Karpas-422 (cell line): ENCODE measurements around the gene CYP39A1. TPM values are rescaled to one million over a fixed set of nuclear protein-coding genes. Genes with fewer than 3 reads are reported as not detected.

Source experiments
- DNase-seq: peaks from one replicate; pipeline ENCODE4 v3.0.0-alpha.2; 2015
- H2AFZ ChIP-seq: fragments of 200-600 bp; sonication (generic); 2 replicates; pipeline ENCODE4 v1.6.1; 2014; ENCODE audit warnings: antibody characterized with exemption, low read length, mixed read lengths
- H3K27ac ChIP-seq: fragments of 200-600 bp; sonication (generic); 2 replicates; pipeline ENCODE4 v1.5.1; 2014; ENCODE audit warnings: mild to moderate bottlenecking, low read length, moderate library complexity
- H3K27me3 ChIP-seq: fragments of 200-600 bp; sonication (generic); 2 replicates; pipeline ENCODE4 v1.6.1; 2014; ENCODE audit warnings: low read length, mixed read lengths
- H3K36me3 ChIP-seq: fragments of 200-600 bp; sonication (generic); 2 replicates; pipeline ENCODE4 v1.6.1; 2014; ENCODE audit warnings: low read length, mixed read lengths; ENCODE audit not compliant: insufficient read depth
- H3K4me1 ChIP-seq: fragments of 200-600 bp; sonication (generic); 2 replicates; pipeline ENCODE4 v1.6.1; 2014; ENCODE audit warnings: mild to moderate bottlenecking, low read length, mixed read lengths
- H3K4me2 ChIP-seq: fragments of 200-600 bp; sonication (generic); 2 replicates; pipeline ENCODE4 v1.6.1; 2014; ENCODE audit warnings: low read length, low read depth, mild to moderate bottlenecking; ENCODE audit not compliant: poor library complexity, severe bottlenecking
- H3K4me3 ChIP-seq: fragments of 200-600 bp; sonication (generic); 2 replicates; pipeline ENCODE4 v1.5.1; 2014; ENCODE audit warnings: mild to moderate bottlenecking, antibody characterized with exemption, low read length, mixed read lengths
- H3K79me2 ChIP-seq: fragments of 200-600 bp; sonication (generic); 2 replicates; pipeline ENCODE4 v1.6.1; 2014; ENCODE audit warnings: mild to moderate bottlenecking, low read length, mixed read lengths
- H3K9ac ChIP-seq: fragments of 200-600 bp; sonication (generic); 2 replicates; pipeline ENCODE4 v1.6.0; 2014; ENCODE audit warnings: low read length
- H3K9me2 ChIP-seq: fragments of 200-600 bp; sonication (generic), shearing (Covaris generic); replicated peaks from 2 replicates; pipeline ENCODE4 v1.6.0; 2014; ENCODE audit warnings: mild to moderate bottlenecking, low read length, moderate library complexity; ENCODE audit not compliant: insufficient read depth
- H3K9me3 ChIP-seq: fragments of 300-700, 200-600 bp; sonication (generic); 2 replicates; pipeline ENCODE4 v1.6.1; 2014; ENCODE audit warnings: low read length, mixed read lengths
- H4K20me1 ChIP-seq: fragments of 200-600 bp; sonication (generic); 2 replicates; pipeline ENCODE4 v1.6.1; 2014; ENCODE audit warnings: mild to moderate bottlenecking, antibody characterized with exemption, low read length, low read depth; ENCODE audit not compliant: insufficient read depth
- total RNA-seq: library from RNA; depleted of rRNA; stranded (reverse); fragments of >200 nt; shearing (Covaris generic); gene quantifications from 2 replicates; pipeline ENCODE4 v1.2.3, GENCODE V29; 2014; ENCODE audit warnings: low replicate concordance; rRNA removed

Gene CYP39A1
- total RNA-seq, result 8.2 and 15.4 TPM in 2 replicates

DNA sequence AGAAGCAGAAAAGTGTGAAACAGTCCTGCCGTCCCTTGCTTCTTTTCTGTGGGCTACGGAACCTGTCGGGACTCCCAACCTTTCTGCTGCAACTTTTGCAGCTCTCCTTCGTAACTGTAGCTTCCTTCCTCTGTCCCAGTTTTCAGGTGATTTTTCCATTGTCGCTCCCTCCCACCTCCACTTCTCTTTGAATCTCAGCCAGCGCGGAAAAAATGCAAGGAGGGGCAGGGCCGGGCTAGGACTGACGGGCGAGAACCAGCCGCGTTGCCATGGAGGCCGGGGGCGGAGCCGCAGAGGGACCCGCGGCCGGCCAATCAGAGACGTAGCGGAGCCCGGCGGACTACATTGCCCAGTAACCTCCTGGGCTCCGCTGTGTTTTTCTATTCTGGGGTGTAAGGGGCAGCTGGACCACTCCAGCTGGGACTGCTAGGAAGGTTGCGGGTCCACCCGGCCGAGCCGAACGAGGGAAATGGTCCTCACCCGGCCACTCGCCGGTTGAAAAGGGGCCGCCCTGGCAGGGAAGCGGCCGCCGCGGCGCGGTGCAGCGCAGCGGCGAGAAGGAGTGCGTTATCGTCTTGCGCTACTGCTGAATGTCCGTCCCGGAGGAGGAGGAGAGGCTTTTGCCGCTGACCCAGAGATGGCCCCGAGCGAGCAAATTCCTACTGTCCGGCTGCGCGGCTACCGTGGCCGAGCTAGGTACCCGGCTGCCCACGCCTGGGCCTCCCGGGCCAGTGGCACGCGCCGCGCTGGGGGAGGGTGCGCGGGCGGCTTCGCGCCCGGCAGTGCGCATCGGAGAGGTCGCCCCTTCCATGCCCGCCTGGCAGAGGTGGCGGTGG is at the start of gene CYP39A1, which contains the start of gene SLC25A27:
TSS of gene CYP39A1 (minus strand) at position 216 of the 836 bp plus-strand sequence. CDS start 236 bp downstream, outside the sequence.
TSS of gene SLC25A27 (plus strand) at position 373 of the 836 bp plus-strand sequence. CDS start at position 591, 218 bp downstream.
- peak within 1 kb of the TSS; percentile 81 for H3K9ac ChIP-seq
- H3K4me2 ChIP-seq, result peak within 1 kb of the TSS; percentile 96
- no peaks in the 10 kb centered on the region for H3K9me3 ChIP-seq
- H3K4me3 ChIP-seq, result peak within 1 kb of the TSS; percentile 82
- peak within 1 kb of the TSS; percentile 98 for H3K27ac ChIP-seq
- H3K79me2 ChIP-seq, result peaks cover 79% of the 10 kb centered on the region
- peaks cover 35% of the 10 kb centered on the region for H3K36me3 ChIP-seq
- H3K4me1 ChIP-seq, result peaks cover 45% of the 10 kb centered on the region
- H4K20me1 ChIP-seq, result no peaks in the 10 kb centered on the region
- H2AFZ ChIP-seq, result peak within 1 kb of the TSS; percentile 74
- peak; percentile 97 for DNase-seq
- no peaks in the 10 kb centered on the region for H3K9me2 ChIP-seq
- H3K27me3 ChIP-seq, result no peaks in the 10 kb centered on the region

DNA sequence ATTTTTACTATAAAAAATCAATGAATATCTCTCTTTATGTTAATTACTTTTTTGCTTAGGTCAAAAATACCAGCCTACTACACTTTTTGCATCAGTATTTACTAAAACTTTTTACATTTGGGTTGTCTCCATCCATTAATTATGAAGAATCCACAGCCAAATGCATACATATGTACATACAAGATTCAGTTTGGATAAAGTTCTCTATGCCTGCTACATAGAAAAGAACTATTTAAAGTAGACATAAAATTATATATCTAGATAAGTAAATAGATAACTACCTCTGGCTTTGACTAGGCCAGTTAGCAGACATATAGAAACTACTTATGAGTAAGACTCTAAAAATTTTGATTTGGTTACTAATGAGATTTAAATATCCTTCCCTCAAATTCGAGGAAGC is 47.4 kb upstream of the CYP39A1 start:
- H3K4me2 ChIP-seq, result no peak overlapping the region
- H3K9me3 ChIP-seq, result no peaks in the 10 kb centered on the region
- peaks cover 12% of the 10 kb centered on the region; the same call in 1 of the 2 replicates for H3K36me3 ChIP-seq
- no peak overlapping the region for H3K9ac ChIP-seq
- H3K4me1 ChIP-seq, result no peaks in the 10 kb centered on the region; the same call in 1 of the 2 replicates
- no peaks in the 10 kb centered on the region for H3K27me3 ChIP-seq
- H3K4me3 ChIP-seq, result no peak overlapping the region
- no peak overlapping the region for H2AFZ ChIP-seq
- H3K9me2 ChIP-seq, result no peaks in the 10 kb centered on the region
- no peaks in the 10 kb centered on the region for H3K79me2 ChIP-seq
- H4K20me1 ChIP-seq, result no peaks in the 10 kb centered on the region
- H3K27ac ChIP-seq, result no peak overlapping the region
- DNase-seq, result no peak

- H3K79me2 ChIP-seq, result no peaks in the 10 kb centered on the region
Measured at GRCh38 chr6:46690911-46691451, 38.4 kb upstream of the CYP39A1 start.

GRCh38 chr6:46690141-46690755 is 37.6 kb upstream of the CYP39A1 start:
- Histone ChIP-seq H3K79me2 (no peaks in the 10 kb centered on the region), H3K9ac (no peak overlapping the region), H3K4me2 (no peak overlapping the region), H3K4me1 (peaks cover 13% of the 10 kb centered on the region), H3K27me3 (no peaks in the 10 kb centered on the region), H4K20me1 (no peaks in the 10 kb centered on the region), H2AFZ (no peak overlapping the region), H3K4me3 (no peak overlapping the region), H3K9me3 (no peaks in the 10 kb centered on the region), H3K27ac (no peak overlapping the region), H3K36me3 (no peaks in the 10 kb centered on the region), H3K9me2 (no peaks in the 10 kb centered on the region)
- DNase-seq, result no peak

More at GRCh38 chr6:46690911-46691451, 38.4 kb upstream of the CYP39A1 start:
- Histone ChIP-seq H3K9me3 (no peaks in the 10 kb centered on the region), H3K27me3 (no peaks in the 10 kb centered on the region), H3K9me2 (no peaks in the 10 kb centered on the region), H4K20me1 (no peaks in the 10 kb centered on the region), H3K4me3 (no peak overlapping the region), H3K4me1 (peaks cover 13% of the 10 kb centered on the region), H3K36me3 (no peaks in the 10 kb centered on the region), H3K4me2 (no peak overlapping the region), H3K9ac (no peak overlapping the region), H2AFZ (no peak overlapping the region), H3K27ac (no peak overlapping the region)
- DNase-seq, result no peak

DNA sequence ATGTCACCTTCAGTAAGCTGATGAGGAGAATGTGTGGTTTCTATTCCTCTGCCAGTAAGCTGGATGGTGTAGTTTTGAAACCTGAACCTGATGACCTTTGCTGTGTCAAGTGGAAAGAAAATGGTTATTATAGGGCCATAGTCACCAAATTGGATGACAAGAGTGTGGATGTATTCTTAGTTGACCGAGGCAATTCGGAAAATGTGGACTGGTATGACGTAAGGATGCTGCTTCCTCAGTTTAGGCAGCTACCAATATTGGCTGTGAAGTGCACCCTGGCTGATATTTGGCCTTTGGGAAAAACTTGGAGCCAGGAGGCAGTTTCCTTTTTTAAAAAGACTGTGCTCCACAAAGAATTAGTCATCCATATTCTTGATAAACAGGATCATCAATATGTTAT is 37.0 kb upstream of the CYP39A1 start:
- peaks cover 13% of the 10 kb centered on the region for H3K4me1 ChIP-seq
- H3K9ac ChIP-seq, result no peak overlapping the region
- H3K27me3 ChIP-seq, result no peaks in the 10 kb centered on the region
- H3K36me3 ChIP-seq, result no peaks in the 10 kb centered on the region
- no peak overlapping the region for H3K4me2 ChIP-seq
- no peaks in the 10 kb centered on the region for H3K9me2 ChIP-seq
- DNase-seq, result no peak
- no peaks in the 10 kb centered on the region for H3K79me2 ChIP-seq
- H3K27ac ChIP-seq, result no peak overlapping the region
- no peak overlapping the region for H2AFZ ChIP-seq
- no peaks in the 10 kb centered on the region for H4K20me1 ChIP-seq
- no peaks in the 10 kb centered on the region for H3K9me3 ChIP-seq
- no peak overlapping the region for H3K4me3 ChIP-seq

GRCh38 chr6:46688966-46689335 is 36.3 kb upstream of the CYP39A1 start:
- Histone ChIP-seq H3K4me3 (no peak overlapping the region), H3K4me1 (peaks cover 13% of the 10 kb centered on the region), H3K9me3 (no peaks in the 10 kb centered on the region), H3K27ac (no peak overlapping the region), H4K20me1 (no peaks in the 10 kb centered on the region), H3K79me2 (no peaks in the 10 kb centered on the region), H3K9ac (no peak overlapping the region), H3K36me3 (no peaks in the 10 kb centered on the region), H3K27me3 (no peaks in the 10 kb centered on the region), H3K9me2 (no peaks in the 10 kb centered on the region), H2AFZ (no peak overlapping the region), H3K4me2 (no peak overlapping the region)
- no peak for DNase-seq

DNA sequence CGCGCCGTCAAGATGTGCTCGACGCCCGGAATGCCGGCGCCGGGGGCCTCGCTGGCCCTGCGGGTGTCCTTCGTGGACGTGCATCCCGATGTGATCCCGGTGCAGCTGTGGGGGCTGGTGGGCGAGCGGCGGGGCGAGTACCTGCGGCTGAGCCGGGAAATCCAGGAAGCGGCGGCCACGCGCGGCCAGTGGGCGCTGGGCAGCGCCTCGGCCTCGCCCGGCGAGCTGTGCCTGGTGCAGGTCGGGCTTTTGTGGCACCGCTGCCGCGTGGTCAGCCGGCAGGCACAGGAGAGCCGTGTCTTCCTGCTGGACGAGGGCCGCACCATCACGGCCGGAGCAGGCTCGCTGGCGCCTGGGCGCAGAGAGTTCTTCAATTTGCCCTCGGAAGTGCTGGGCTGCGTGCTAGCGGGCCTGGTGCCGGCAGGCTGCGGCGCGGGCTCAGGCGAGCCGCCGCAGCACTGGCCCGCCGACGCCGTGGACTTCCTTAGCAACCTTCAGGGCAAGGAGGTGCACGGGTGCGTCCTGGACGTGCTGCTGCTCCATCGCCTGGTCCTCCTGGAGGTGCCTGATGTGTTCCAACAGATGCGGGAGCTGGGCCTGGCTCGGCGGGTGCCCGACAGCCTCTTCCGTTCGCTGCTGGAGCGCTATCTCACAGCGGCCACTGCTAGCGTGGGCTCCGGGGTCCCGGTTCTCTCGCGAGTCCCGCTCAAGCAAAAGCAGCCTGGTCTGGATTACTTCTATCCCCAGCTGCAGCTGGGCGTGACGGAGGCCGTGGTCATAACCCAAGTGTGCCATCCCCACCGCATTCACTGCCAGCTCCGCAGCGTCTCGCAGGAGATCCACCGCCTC is 35.7 kb upstream of the CYP39A1 start:
- Histone ChIP-seq H4K20me1 (no peaks in the 10 kb centered on the region), H3K9me3 (no peaks in the 10 kb centered on the region), H3K4me3 (no peak overlapping the region), H3K4me1 (peaks cover 13% of the 10 kb centered on the region), H3K4me2 (no peak overlapping the region), H3K27me3 (no peaks in the 10 kb centered on the region), H2AFZ (no peak overlapping the region), H3K27ac (no peak overlapping the region), H3K9ac (no peak overlapping the region), H3K79me2 (no peaks in the 10 kb centered on the region), H3K9me2 (no peaks in the 10 kb centered on the region), H3K36me3 (no peaks in the 10 kb centered on the region)
- DNase-seq, result no peak
